GM18861 (cell line): ENCODE data around the gene DNAI1.

Experiments used
- ATAC-seq: cut with Tn5 transposase; IDR thresholded peaks from one replicate; pipeline ENCODE4 v1.9.1; 2021; ENCODE audit not compliant: unreplicated experiment

The DNAI1 gene

DNA sequence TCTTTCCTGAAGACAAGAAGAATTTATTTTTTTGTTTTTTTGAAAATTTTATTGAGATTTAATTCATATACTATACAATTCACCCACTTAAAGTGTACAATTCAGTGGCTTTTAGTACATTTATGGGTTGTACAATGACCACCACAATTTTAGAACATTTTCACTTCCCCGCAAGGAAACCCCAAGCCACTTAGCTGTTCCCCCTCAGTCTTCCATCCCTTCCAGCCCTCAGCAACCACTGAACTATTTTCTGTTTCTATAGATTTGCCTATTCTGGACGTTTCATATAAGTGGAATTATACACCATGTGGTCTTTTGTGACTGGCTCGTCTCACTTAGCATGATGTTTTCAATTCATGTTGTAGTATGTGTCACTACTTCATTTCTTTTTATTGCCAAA, 28.0 kb downstream of the DNAI1 start:
- ATAC-seq = no peak

DNA sequence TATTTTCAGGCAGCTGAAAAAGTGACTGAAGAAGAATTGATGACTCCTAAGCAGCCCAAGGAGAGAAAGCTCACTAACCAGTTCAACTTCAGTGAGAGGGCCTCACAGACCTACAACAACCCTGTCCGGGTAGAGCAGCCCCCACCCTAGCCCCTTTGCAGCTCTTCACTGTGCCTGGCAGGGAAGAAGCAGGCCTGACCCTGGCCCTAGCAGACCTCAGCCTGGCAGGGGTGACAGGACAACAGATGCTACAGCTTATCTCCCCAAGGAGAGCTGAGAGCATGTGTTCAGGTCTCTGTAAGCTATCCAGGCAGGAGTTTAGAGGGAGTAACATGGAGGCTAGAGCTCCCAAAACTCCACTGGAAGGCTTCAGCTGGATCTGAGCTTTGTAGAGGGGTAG, 31.8 kb downstream of the DNAI1 start:
- ATAC-seq = no peak

DNA sequence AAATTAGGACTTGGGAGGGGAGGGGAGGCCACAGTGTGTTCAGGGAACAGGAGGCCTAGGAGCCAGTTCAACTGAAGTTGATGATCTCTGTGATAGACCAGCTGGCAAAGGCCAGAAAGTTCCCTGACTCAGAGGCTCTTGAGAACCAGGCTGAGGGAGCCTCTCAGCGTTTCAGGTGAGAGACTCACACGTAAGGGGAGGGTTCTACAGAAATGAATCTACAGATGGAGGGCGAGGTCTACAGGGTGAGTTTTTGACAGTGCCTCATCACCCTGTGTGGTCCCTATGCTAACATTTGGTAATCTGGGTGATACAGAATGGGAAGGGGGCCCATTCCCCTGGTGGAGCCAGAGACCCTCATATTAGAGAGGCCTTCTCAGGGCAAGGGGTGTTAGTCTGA, 32.2 kb downstream of the DNAI1 start:
- no peak for ATAC-seq

DNA sequence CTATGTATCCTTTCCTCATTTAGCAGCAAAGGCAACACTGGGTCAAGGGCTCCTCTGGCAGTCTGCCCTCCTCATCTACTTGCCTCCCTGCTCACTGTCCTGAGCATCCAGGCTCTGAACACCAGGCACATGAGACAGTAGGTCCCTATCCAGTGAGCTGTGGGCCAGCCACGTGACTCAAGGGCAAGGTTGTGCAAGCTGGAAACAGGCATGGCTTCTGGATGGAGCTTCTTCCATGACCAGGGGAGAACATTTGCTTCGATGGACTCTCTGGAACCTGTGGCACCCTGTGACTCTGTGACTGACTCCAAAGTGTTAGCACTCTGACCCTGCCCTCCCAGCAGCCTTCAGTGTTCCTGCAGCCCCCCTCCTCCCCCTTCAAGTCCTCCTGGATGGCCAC, 33.0 kb downstream of the DNAI1 start:
- no peak for ATAC-seq

DNA sequence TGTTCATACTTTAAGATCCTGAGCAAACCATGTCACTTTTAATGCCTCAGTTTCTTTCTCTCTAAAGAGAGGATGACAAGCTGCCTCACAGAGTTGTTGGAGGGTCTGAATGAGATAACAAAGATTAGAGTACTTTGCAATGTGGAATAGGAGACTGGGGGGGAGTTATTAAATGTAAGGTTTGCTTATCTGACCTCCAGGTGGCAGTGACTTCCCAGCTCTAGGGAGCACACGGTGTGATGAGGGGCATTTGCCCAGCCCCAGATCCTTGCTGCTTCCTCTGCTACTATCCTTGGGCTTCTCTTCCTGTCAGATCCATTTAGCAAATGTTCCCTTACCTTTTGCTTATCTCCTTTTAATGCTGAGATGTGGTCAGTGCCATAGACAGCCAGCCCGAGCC, 33.4 kb downstream of the DNAI1 start:
- ATAC-seq = no peak

DNA sequence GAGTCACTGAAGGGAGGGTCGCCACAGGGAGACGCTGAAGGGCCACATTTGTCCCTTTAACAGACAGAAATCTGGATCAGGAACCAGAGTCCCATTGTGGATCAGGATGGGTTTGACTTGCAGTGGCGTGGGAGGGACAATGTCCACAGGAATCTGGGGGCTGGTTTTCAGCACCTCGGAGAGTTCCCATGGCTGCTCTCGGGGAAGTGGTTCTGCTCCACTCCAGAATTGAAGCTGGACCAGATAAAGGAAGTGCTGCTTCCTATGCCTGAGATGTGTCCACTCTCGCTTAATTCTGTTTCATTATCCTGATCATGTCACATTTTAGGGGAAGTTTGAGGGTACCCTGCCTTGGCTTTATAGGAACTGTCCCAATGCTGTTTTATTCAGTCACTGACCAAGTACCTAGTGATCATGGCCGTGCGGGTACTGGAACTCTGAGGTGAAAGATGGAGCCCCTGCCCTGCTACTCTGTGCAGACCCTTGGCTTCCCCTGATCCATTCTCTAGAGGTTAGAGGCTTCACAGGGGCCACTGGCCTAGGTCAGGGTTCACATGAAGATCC, 35.4 kb downstream of the DNAI1 start:
- no peak for ATAC-seq

DNA sequence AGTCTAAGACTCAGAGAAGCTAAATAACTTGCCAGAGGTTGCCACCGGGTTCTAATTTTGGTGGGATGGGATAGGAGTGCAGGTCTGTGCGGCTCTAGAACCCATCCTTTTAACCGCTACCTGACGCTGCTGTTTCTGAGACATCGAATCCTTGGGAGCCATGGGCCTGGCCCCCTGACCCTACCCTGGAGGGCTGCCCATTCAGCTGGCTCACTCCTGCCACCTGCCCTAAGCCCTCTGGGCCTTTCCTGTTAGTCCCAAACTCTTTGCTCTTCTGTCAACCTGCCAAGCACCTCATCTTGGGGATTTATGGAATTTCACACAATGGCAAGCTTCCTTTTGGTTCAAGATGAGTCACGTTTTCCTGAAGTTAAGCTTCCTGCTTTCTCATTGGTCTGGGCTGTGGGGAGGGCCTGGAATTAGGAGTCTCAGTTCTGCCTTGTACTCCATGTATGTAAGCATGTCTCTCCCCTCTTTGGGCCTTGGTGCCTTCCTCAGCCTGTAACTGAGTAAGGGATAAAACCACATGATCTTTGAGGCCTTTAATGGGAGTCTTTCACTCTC, 37.6 kb downstream of the DNAI1 start:
- no peak for ATAC-seq

DNA sequence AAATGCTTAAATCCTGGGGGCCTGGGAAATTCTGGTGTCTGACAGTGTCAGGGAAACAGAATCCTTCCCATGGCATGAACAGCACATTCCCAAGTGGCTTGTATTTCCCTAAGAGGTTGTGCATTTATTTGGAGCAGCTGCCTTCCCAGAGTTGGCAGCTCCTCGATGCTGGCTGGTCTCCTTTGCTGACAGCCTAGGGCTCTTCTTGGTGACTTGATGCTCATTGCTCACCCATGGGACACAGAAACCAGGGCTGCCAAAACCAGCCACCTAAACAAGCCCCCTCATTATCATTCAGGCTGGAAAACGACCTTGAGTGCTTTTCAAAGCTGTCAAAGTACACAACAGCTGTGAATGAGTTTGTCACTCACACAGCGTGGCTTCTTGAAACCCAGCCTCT, 39.9 kb downstream of the DNAI1 start:
- no peak for ATAC-seq

DNA sequence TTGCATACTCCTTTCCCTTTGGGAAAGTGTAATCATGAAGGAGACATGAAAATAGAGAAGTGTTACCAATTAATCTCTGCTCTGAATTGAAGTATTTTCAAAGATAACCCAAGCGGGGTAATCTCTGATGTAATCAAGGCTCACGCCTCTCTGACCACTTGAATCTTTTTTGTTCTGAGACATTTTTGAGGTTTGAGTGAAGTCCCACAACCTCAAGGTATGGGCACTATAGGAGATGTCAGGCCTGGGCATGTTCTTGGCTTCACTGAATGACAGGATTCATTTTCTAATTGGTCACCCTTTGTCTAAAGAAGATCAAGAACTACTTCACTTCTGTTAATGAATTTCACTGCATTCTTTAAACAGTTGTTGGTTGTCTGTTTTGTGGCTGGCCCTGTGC, 40.5 kb downstream of the DNAI1 start:
- no peak for ATAC-seq

DNA sequence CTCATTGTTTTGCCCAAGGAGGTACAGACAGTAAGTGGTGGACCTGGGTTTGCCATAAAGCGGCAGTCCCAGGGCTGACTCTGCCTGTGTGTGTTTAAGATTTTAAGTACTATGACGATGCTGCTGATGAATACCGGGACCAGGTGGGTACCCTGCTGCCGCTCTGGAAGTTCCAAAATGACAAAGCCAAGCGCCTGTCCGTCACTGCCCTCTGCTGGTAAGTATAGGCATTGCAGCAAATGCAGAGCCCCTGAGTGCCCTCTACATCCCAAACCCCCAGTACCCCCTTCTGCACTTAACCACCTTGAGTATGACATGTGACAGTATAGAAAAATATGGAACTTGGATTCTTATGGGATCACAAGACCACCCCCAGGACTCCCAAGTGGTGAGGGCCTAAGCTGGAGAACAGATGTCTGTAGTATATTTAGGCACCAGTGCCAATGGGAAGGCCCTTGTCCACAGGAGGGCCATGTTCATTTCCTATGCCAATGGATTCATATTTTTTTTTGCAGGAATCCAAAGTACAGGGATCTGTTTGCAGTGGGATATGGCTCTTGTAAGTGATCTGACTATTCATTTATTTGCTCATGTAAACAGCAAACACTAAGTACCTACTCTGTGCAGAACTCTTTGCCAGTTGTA, 42.1 kb downstream of the DNAI1 start:
- no peak for ATAC-seq

DNA sequence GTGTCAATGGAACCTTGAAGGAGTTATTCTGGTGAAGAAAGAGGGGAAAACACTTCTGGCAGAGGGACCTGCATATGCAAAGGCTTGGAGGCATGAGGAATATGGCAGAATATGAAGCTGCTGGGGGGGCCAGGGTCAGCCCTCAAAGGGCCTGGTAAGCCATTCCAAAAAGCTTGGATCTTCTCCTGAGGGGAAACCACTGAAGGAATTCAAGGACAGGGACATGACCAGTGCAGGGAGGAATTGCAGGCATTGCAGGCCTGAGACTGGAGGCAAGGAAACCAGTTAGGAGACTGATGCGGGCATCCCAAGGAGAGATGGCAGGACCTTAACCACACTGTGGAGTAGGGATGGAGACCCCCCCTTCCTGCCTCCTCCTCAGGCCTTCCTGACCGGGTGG, 42.8 kb downstream of the DNAI1 start:
- ATAC-seq = no peak

DNA sequence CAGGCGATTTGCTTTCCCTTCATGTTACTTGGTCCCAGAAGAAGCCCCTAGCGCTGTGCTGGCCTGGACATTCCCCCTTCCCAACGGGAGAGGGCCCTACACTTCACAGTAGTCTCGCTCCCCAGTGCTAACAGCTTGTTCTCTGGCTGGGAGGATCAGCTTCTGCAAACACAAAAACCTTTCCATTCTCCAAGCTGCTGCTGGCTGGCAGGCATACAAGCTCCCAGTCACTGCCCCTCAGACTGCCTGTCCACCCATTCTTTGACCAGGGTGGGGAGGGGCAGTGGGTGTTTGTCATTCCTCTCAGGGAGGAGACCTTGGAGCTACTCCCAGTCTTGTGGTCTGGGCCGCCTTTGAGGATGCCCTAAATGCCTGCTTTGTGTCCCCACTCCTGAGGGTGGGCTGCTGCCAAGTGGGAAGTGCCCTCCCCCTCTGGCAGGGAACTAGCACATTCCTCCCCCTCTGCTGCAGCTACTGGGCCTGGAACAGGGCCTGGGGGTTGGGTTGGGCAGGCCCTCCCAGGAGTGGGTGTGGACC, 43.4 kb downstream of the DNAI1 start:
- no peak for ATAC-seq

DNA sequence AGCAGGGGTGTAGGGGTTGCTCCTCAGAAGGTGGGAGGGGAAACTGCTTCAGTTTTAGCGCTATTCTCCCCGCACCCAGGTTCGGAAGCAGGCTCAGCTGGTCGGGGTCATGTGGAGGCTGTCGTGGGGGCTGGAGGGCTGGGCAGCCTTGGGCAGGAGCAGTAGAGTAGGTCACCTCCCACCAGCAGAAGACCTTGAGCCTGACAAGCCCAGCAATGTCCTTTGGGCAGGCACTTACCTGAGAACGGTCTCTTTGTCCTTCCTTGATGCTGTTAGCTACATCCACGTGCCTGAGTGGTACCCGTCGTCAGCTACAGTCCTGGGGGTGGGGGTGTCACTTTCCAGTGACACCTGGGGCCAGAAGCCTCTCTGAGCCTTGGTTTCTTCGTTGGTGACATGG, 43.9 kb downstream of the DNAI1 start:
- no peak for ATAC-seq

DNA sequence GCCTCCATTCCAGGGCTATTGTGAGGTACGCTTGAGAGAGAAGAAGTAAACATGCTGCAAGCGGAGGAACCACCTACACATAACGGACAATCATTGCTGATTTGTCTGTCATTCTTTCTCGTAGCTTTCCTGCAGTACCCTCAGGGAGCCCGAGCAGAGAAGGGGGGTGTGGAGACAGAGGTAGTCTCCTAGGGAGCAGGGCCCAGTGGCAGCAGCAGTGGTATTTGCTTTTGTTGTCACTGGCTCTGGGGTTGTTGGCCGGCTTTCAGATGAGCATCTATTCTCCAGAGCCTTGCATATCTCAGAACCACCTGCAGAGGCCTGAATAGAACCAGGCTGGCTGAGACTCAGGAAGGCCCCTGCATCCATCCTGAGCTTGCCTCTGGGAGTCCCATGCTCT, 44.3 kb downstream of the DNAI1 start:
- no peak for ATAC-seq

DNA sequence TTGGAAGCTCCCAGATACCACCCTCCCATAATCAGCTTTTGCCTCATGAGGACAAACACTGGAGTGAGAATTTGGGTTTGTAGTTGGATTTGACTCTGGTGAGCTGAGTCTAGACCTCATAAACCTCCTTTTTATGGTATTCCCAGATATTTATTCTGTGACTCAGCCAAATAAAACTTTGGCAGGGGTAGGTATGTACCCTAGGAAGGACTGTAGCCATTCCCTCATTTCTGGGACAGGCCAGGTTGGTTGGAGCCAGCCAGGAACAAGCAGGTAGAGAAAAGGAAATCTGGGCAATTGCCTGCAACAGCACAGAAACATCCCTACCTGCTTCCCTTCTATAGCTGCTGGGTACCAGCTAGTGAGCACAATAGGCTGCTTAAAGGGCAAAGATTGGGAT, 44.8 kb downstream of the DNAI1 start:
- ATAC-seq = no peak

DNA sequence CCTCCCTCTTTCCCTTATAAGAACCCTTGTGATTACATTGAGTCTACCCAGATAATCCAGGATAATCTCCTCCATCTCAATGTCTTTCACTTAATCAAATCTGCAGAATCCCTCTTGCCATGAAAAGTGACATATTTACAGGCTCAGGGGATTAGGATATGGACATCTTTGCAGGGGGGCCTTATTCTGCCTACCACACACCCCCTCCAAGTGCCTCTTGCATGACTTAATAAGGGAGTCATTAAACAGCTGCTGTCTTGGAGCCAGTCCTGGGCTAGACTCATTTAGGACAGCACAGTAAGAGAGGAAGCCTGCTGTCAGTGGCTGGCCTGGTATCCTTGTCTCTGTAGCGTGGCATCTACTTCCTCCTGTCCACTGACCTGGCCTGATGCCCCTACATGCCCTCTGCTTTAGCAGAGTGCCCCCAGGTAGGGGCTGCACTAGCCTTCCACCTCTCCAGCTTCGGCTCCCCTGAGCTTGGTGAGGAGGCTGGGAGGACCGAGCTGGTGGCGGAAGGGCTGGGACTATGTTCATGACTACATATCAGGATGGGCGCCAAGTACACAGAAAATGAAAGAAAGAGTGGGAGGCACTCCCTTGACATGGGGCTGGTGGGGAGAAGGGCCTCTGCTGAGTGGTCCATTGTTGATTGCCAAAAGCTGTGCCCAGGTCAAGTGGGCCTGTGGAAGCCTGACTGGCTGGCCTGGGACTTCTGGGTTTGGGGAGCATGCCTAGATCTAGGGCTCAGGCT, 46.9 kb downstream of the DNAI1 start:
- ATAC-seq = no peak

DNA sequence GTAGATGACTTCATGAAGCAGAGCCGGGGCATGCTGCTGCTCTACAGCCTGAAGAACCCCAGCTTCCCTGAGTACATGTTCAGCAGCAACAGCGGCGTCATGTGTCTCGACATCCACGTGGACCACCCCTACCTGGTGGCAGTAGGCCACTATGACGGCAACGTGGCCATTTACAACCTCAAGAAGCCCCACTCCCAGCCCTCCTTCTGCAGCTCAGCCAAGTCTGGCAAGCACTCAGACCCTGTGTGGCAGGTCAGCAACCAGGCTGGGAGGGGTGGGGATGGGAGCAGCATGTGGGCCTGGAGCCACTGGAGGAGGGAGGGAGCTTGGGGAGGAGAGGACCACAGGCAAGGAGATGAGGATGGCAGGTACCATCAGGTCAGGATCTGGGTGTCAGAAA, 48.0 kb downstream of the DNAI1 start:
- no peak for ATAC-seq

DNA sequence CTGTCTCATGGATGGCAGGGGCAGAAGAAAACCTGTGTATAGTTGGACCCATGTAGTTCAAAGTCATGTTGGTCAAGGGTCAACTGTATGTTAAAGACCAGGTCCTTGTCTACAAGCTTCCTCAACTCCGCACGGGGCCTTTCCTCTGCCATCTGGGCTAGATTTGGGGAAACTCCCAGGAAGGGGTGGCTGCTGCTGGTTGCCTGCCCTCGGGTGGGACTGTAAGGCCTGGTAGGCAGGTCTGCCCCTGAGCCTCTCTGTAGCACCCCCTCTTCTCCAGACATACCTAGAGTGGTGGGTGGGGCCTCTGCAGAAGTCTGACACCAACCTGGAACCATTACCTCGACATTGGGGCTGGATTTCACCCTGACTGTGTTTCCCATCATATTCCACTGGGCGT, 49.0 kb downstream of the DNAI1 start:
- no peak for ATAC-seq

DNA sequence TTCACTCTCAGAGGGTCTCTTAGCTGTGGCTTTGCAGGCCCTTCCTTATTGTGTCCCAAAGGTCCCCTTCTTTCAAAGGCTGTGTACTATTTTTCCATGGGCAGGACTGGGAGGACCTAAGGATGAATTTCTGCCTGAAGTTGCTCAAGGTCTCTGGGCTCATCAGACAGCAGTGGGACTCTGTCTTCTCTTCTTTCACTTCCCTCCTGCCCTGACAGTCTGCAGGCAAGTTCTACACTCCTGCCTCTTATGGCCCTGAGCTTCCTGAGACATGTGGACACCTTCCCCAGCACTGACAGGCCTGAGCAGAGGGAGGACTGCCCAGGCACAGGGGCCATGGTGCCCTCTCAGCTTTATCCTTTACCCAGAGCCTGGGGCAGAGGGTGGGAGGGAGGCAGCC, 49.4 kb downstream of the DNAI1 start:
- ATAC-seq = no peak

DNA sequence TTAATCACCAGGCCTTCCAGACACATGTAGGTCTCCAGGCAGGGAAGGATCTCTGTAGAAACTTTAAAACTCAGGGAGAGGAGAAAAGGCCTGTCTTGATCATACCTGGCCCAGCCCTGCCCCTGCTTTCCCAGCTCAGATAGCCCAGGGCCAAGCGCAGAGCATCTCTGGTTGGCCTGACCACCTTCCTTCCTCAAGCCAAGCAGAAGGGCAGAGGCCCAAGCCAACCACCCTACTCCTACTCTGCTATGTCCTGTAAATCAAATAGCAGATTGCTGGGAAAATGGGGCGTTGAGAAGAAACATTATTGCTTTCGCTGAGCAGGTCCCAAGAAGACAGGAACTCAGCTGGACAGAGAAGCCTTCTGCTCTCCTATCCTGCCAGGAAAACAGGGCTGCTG, 49.9 kb downstream of the DNAI1 start:
- no peak for ATAC-seq

DNA sequence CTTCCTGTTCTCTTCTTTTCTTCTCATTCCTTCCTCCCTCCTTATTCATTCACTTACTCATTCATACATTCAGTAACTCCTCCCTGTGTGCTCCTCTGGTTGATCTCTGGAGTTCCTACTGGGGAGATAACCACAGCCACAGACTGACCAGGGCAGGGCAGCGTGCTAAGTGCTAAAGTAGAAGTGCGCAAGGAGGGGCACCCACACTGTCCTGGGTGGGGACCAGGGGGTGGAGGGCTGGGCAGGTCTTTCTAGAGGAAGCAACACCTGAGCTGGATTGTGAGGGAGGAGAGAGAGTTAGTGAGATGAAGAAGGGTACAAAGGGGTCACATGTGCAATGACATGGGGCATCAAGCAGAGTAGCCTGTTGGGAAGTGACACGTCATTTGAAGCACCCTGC, 50.3 kb downstream of the DNAI1 start:
- no peak for ATAC-seq
